WTC11 (cell line): ENCODE measurements around the gene KRAS. TPM values are rescaled to one million over a fixed set of nuclear protein-coding genes. Genes with fewer than 3 reads are reported as not detected.

Source experiments
- ATAC-seq: fragments of 200-7000 bp; cut with Tn5 transposase; 2 replicates; pipeline ENCODE4 v1.10.0; 2021; ENCODE audit warnings: mild to moderate bottlenecking, moderate library complexity
- CTCF ChIA-PET: fragments of 300-600 bp; sonication (Branson Sonifier 250); formaldehyde crosslinking; loops from one replicate; lab custom pipeline; 2021; ENCODE audit warnings: antibody characterized with exemption; lab: Charles Lee
- POLR2A ChIA-PET: fragments of 350-600 bp; sonication (Branson Sonifier 250); formaldehyde crosslinking; loops from one replicate; lab custom pipeline; 2021; ENCODE audit warnings: antibody characterized with exemption; lab: Charles Lee
- DNase-seq: peaks from one replicate; pipeline ENCODE4 v3.0.0; 2021; ENCODE audit warnings: low spot score
- H3K27ac Mint-ChIP-seq: 2 replicates; pipeline ENCODE4 v1.8.0; 2021; ENCODE audit warnings: mixed read lengths
- H3K27me3 Mint-ChIP-seq: 2 replicates; pipeline ENCODE4 v1.8.0; 2021; ENCODE audit warnings: low read depth, mild to moderate bottlenecking, moderate library complexity, mixed read lengths
- H3K36me3 Mint-ChIP-seq: 2 replicates; pipeline ENCODE4 v1.8.0; 2021; ENCODE audit warnings: mixed read lengths
- H3K4me1 Mint-ChIP-seq: 2 replicates; pipeline ENCODE4 v1.8.0; 2022; ENCODE audit warnings: mixed read lengths
- H3K4me3 Mint-ChIP-seq: 2 replicates; pipeline ENCODE4 v1.8.0; 2021; ENCODE audit warnings: mild to moderate bottlenecking, moderate library complexity, mixed read lengths
- H3K9me3 Mint-ChIP-seq: 2 replicates; pipeline ENCODE4 v1.8.0; 2021; ENCODE audit warnings: mixed read lengths
- ATF3 ChIP-seq: sonication (generic); formaldehyde crosslinking; conservative IDR thresholded peaks from 2 replicates; pipeline ENCODE4 v1.8.1; 2022; ENCODE audit warnings: mild to moderate bottlenecking, missing genetic modification reagents
- CBFB ChIP-seq: sonication (generic); formaldehyde crosslinking; IDR thresholded peaks from 2 replicates; pipeline ENCODE4 v1.8.1; 2022; ENCODE audit warnings: mild to moderate bottlenecking, low read depth, missing genetic modification reagents
- ELF4 ChIP-seq: sonication (generic); formaldehyde crosslinking; IDR thresholded peaks from 2 replicates; pipeline ENCODE4 v1.8.1; 2022; ENCODE audit warnings: low read depth, mild to moderate bottlenecking, moderate library complexity, missing genetic modification reagents
- FOXK1 ChIP-seq: sonication (generic); formaldehyde crosslinking; IDR thresholded peaks from 2 replicates; pipeline ENCODE4 v1.8.0; 2022; ENCODE audit warnings: mild to moderate bottlenecking, moderate library complexity, missing genetic modification reagents
- FOXP4 ChIP-seq: sonication (generic); formaldehyde crosslinking; IDR thresholded peaks from 2 replicates; pipeline ENCODE4 v1.8.0; 2022; ENCODE audit warnings: mild to moderate bottlenecking, missing genetic modification reagents
- GABPB1 ChIP-seq: sonication (generic); formaldehyde crosslinking; IDR thresholded peaks from 2 replicates; pipeline ENCODE4 v1.8.1; 2023; ENCODE audit warnings: mild to moderate bottlenecking, missing genetic modification reagents
- HMGA2 ChIP-seq: fragments of 250-450 bp; sonication (Bioruptor Pico); IDR thresholded peaks from 2 replicates; pipeline ENCODE4 v1.4.0; 2021; ENCODE audit warnings: mild to moderate bottlenecking, moderate library complexity
- HMGXB4 ChIP-seq: sonication (generic); formaldehyde crosslinking; IDR thresholded peaks from 2 replicates; pipeline ENCODE4 v1.8.1; 2023; ENCODE audit warnings: mild to moderate bottlenecking, moderate library complexity, missing genetic modification reagents
- KAT7 ChIP-seq: sonication (generic); formaldehyde crosslinking; IDR thresholded peaks from 2 replicates; pipeline ENCODE4 v1.8.1; 2023; ENCODE audit warnings: missing genetic modification reagents, mild to moderate bottlenecking, borderline replicate concordance
- MXD4 ChIP-seq: fragments of 250-450 bp; sonication (Bioruptor Pico); IDR thresholded peaks from 2 replicates; pipeline ENCODE4 v1.8.0; 2021; ENCODE audit warnings: mild to moderate bottlenecking, moderate library complexity, borderline replicate concordance
- NR3C1 ChIP-seq: sonication (generic); formaldehyde crosslinking; conservative IDR thresholded peaks from 2 replicates; pipeline ENCODE4 v1.8.1; 2023; ENCODE audit warnings: low read depth, mild to moderate bottlenecking, missing genetic modification reagents
- OVOL2 ChIP-seq: fragments of 250-450 bp; sonication (Bioruptor Pico); IDR thresholded peaks from 2 replicates; pipeline ENCODE4 v1.9.0; 2021; ENCODE audit warnings: mild to moderate bottlenecking, borderline replicate concordance
- SMAD4 ChIP-seq: sonication (generic); formaldehyde crosslinking; IDR thresholded peaks from 2 replicates; pipeline ENCODE4 v1.8.0; 2022; ENCODE audit warnings: mild to moderate bottlenecking, missing genetic modification reagents
- SOX15 ChIP-seq: fragments of 250-450 bp; sonication (Bioruptor Pico); IDR thresholded peaks from 2 replicates; pipeline ENCODE4 v1.9.0; 2021; ENCODE audit warnings: mild to moderate bottlenecking
- TEAD1 ChIP-seq: sonication (generic); formaldehyde crosslinking; IDR thresholded peaks from 2 replicates; pipeline ENCODE4 v1.8.0; 2022; ENCODE audit warnings: mild to moderate bottlenecking, missing genetic modification reagents
- TP53 ChIP-seq: sonication (generic); formaldehyde crosslinking; IDR thresholded peaks from 2 replicates; pipeline ENCODE4 v1.8.1; 2023; ENCODE audit warnings: mild to moderate bottlenecking, missing genetic modification reagents
- USF1 ChIP-seq: sonication (generic); formaldehyde crosslinking; IDR thresholded peaks from 2 replicates; pipeline ENCODE4 v1.8.0; 2022; ENCODE audit warnings: mild to moderate bottlenecking, missing genetic modification reagents
- ZMAT4 ChIP-seq: fragments of 250-450 bp; sonication (Bioruptor Pico); IDR thresholded peaks from 2 replicates; pipeline ENCODE4 v1.9.0; 2021; ENCODE audit warnings: mild to moderate bottlenecking
- ZNF232 ChIP-seq: sonication (generic); formaldehyde crosslinking; IDR thresholded peaks from 2 replicates; pipeline ENCODE4 v1.8.0; 2022; ENCODE audit warnings: mild to moderate bottlenecking, missing genetic modification reagents
- ZNF263 ChIP-seq: sonication (generic); formaldehyde crosslinking; IDR thresholded peaks from 2 replicates; pipeline ENCODE4 v1.8.1; 2022; ENCODE audit warnings: low read depth, mild to moderate bottlenecking, moderate library complexity, missing genetic modification reagents
- ZNF317 ChIP-seq: sonication (generic); formaldehyde crosslinking; IDR thresholded peaks from 2 replicates; pipeline ENCODE4 v1.8.1; 2023; ENCODE audit warnings: low read depth, mild to moderate bottlenecking, moderate library complexity, missing genetic modification reagents, borderline replicate concordance
- ZNF396 ChIP-seq: fragments of 250-450 bp; sonication (Bioruptor Pico); IDR thresholded peaks from 2 replicates; pipeline ENCODE4 v1.8.0; 2021; ENCODE audit warnings: mild to moderate bottlenecking, moderate library complexity, borderline replicate concordance
- ZNF423 ChIP-seq: fragments of 250-450 bp; sonication (Bioruptor Pico); IDR thresholded peaks from 2 replicates; pipeline ENCODE4 v2.1.2; 2022; ENCODE audit warnings: mild to moderate bottlenecking, moderate library complexity
- ZNF671 ChIP-seq: fragments of 250-450 bp; sonication (Bioruptor Pico); IDR thresholded peaks from 2 replicates; pipeline ENCODE4 v1.8.0; 2021; ENCODE audit warnings: mild to moderate bottlenecking
- total RNA-seq: library from RNA; stranded (reverse); gene quantifications from 3 replicates; pipeline ENCODE4 v1.2.3, GENCODE V29; 2021

The KRAS gene
- total RNA-seq, 1 experiment from 2014 or later: 66.2 TPM

- Mint-ChIP-seq H3K4me1 (peaks cover 12% of the 10 kb centered on the region), H3K27ac (no peak overlapping the region), H3K4me3 (no peak overlapping the region), H3K27me3 (no peaks in the 10 kb centered on the region), H3K9me3 (no peaks in the 10 kb centered on the region), H3K36me3 (peaks cover 24% of the 10 kb centered on the region)
- CTCF ChIA-PET: no interaction called here
- DNase-seq: no peak
- no peak for TF ChIP-seq CBFB (CRISPR knock-in tag)
- TF ChIP-seq ZNF263: no peak
- TF ChIP-seq ZNF317 (CRISPR knock-in tag): no peak
- POLR2A ChIA-PET: no interaction called here
- no peak for ATAC-seq
Observed at GRCh38 chr12:25243680-25243990, 7.1 kb downstream of the KRAS start.

GRCh38 chr12:25242981-25243679, 7.6 kb downstream of the KRAS start:
- CTCF ChIA-PET: no interaction called here
- no peak for DNase-seq
- Mint-ChIP-seq H3K27ac (peak overlapping the region; percentile 4; the same call in 1 of the 2 replicates), H3K27me3 (no peaks in the 10 kb centered on the region), H3K9me3 (no peaks in the 10 kb centered on the region), H3K4me1 (peaks cover 7% of the 10 kb centered on the region), H3K4me3 (no peak overlapping the region), H3K36me3 (peaks cover 27% of the 10 kb centered on the region)
- TF ChIP-seq SOX15: no peak
- TF ChIP-seq ATF3 (CRISPR knock-in tag): no peak
- no peak for TF ChIP-seq ZNF396 (CRISPR knock-in tag)
- TF ChIP-seq TP53: no peak
- no peak for TF ChIP-seq ZNF671 (CRISPR knock-in tag)
- TF ChIP-seq HMGXB4 (CRISPR knock-in tag): no peak
- TF ChIP-seq ZNF232 (CRISPR knock-in tag): no peak
- TF ChIP-seq ZNF423 (CRISPR knock-in tag): no peak
- no peak for TF ChIP-seq FOXK1 (CRISPR knock-in tag)
- POLR2A ChIA-PET: no interaction called here
- ATAC-seq: no peak

GRCh38 chr12:25241167-25242020, 9.3 kb downstream of the KRAS start:
- Mint-ChIP-seq H3K27me3 (no peaks in the 10 kb centered on the region), H3K4me1 (peaks cover 2% of the 10 kb centered on the region), H3K9me3 (no peaks in the 10 kb centered on the region), H3K36me3 (peaks cover 33% of the 10 kb centered on the region), H3K27ac (no peak overlapping the region), H3K4me3 (no peak overlapping the region)
- ATAC-seq (no peak), DNase-seq (no peak)
- ChIA-PET CTCF (interaction anchor here (0.5 to 1.4 kb wide), 13 partner anchors 9 to 954 kb away, joined by 3 to 11 read pairs (median 3); partner anchors contain the start of gene KRAS), POLR2A (no interaction called here)
- no peak for TF ChIP-seq TEAD1 (CRISPR knock-in tag)
- TF ChIP-seq HMGA2 (CRISPR knock-in tag): no peak
- no peak for TF ChIP-seq FOXP4
- TF ChIP-seq GABPB1: no peak
- TF ChIP-seq ZNF317 (CRISPR knock-in tag): no peak
- TF ChIP-seq ELF4: no peak
- no peak for TF ChIP-seq ZMAT4
- TF ChIP-seq USF1 (CRISPR knock-in tag): no peak
- TF ChIP-seq KAT7 (CRISPR knock-in tag): no peak
- no peak for TF ChIP-seq OVOL2 (CRISPR knock-in tag)
- TF ChIP-seq NR3C1 (CRISPR knock-in tag): no peak
- TF ChIP-seq MXD4 (CRISPR knock-in tag): no peak
- TF ChIP-seq SMAD4 (CRISPR knock-in tag): no peak
- no peak for TF ChIP-seq ZNF671 (CRISPR knock-in tag)
